Ascending aorta (tissue), 2 donors: ENCODE data around the gene GHRH. TPM values are rescaled to one million over a fixed set of nuclear protein-coding genes. Genes with fewer than 3 reads are reported as not detected.

Experiments
- DNase-seq, 2 donors: peaks; one replicate each; pipeline ENCODE4 v3.0.0-alpha.2; 2019; ENCODE audit warnings: low spot score in 2 of 2
- H3K27ac ChIP-seq, 2 donors: fragments of 200-600 bp; sonication (generic); one replicate each; pipeline ENCODE4 v1.5.1; 2016 to 2017; ENCODE audit warnings: mild to moderate bottlenecking in 1 of 2
- H3K27me3 ChIP-seq: fragments of 200-600 bp; sonication (generic); one replicate; pipeline ENCODE4 v1.5.1; 2017
- H3K36me3 ChIP-seq, 2 donors: fragments of 200-600 bp; sonication (generic); one replicate each; pipeline ENCODE4 v1.5.1; 2016
- H3K4me1 ChIP-seq, 2 donors: fragments of 200-600 bp; sonication (generic); one replicate each; pipeline ENCODE4 v1.5.1; 2016 to 2017; ENCODE audit warnings: mild to moderate bottlenecking in 1 of 2
- H3K4me3 ChIP-seq, 2 donors: fragments of 200-600 bp; sonication (generic); one replicate each; pipeline ENCODE4 v1.5.1; 2016 to 2017; ENCODE audit warnings: mild to moderate bottlenecking in 1 of 2
- H3K9me3 ChIP-seq, 2 donors: fragments of 200-600 bp; sonication (generic); one replicate each; pipeline ENCODE4 v1.5.1; 2016
- CTCF ChIP-seq, 3 experiments: fragments of 200-600 bp in 2 of 3; fragments of 450-650 bp in 1 of 3; sonication (generic) in 2 of 3; IDR thresholded peaks; one replicate each; pipeline ENCODE4 v1.5.1; 2016 to 2019; ENCODE audit warnings: antibody characterized with exemption in 3 of 3, mild to moderate bottlenecking in 1 of 3, moderate library complexity in 1 of 3
- intact Hi-C: fragments of 100-400 bp; cut with DNase I; formaldehyde crosslinking; loops from one replicate; pipeline ENCODE4 v1.15.1; 2023
- total RNA-seq: library from RNA; depleted of rRNA; stranded (reverse); fragments of >200 nt; gene quantifications from one replicate; pipeline ENCODE4 v1.1.0, GENCODE V29; 2016

The GHRH gene
- total RNA-seq, 1 donor from 2014 or later: not detected

- intact Hi-C loops: no loop called here
- peak overlapping the region; percentile 19 to 55 for H3K27ac ChIP-seq
Measured at GRCh38 chr20:37222086-37222485, 39.5 kb downstream of the GHRH start.

GRCh38 chr20:37220731-37221130 is 40.9 kb downstream of the GHRH start:
- Histone ChIP-seq H3K27ac (peak overlapping the region; percentile 17 to 55), H3K4me1 (peaks cover 5 to 12% of the 10 kb centered on the region in 2 donors), H3K4me3 (no peak overlapping the region), H3K9me3 (no peaks in the 10 kb centered on the region), H3K27me3 (no peaks in the 10 kb centered on the region), H3K36me3 (peaks cover 38 to 55% of the 10 kb centered on the region in 2 donors)
- intact Hi-C loops: no loop called here
- no peak for TF ChIP-seq CTCF (IDR thresholded peaks at IDR 0.05)
- no peak for DNase-seq

More at GRCh38 chr20:37222086-37222485, 39.5 kb downstream of the GHRH start:
- H3K36me3 ChIP-seq: peaks cover 34 to 53% of the 10 kb centered on the region in 2 donors
- TF ChIP-seq CTCF (IDR thresholded peaks at IDR 0.05): no peak
- DNase-seq: no peak
- no peaks in the 10 kb centered on the region for H3K27me3 ChIP-seq
- no peak overlapping the region for H3K4me3 ChIP-seq
- H3K9me3 ChIP-seq: no peaks in the 10 kb centered on the region
- peaks cover 6 to 18% of the 10 kb centered on the region in 2 donors for H3K4me1 ChIP-seq

- Histone ChIP-seq H3K36me3 (peaks cover 31 to 47% of the 10 kb centered on the region in 2 donors), H3K4me3 (no peak overlapping the region), H3K4me1 (peaks cover 5 to 12% of the 10 kb centered on the region in 2 donors), H3K27ac (peak overlapping the region; percentile 17 to 55), H3K9me3 (no peaks in the 10 kb centered on the region), H3K27me3 (no peaks in the 10 kb centered on the region)
- no peak for TF ChIP-seq CTCF (IDR thresholded peaks at IDR 0.05)
- DNase-seq: no peak
- intact Hi-C loops: no loop called here
Measured at GRCh38 chr20:37219751-37220668, 41.6 kb downstream of the GHRH start.

GRCh38 chr20:37218976-37219375 is 42.6 kb downstream of the GHRH start:
- Histone ChIP-seq H3K4me3 (no peak overlapping the region), H3K9me3 (no peaks in the 10 kb centered on the region), H3K27ac (no peak overlapping the region), H3K4me1 (peaks cover 5 to 8% of the 10 kb centered on the region in 2 donors), H3K27me3 (no peaks in the 10 kb centered on the region), H3K36me3 (peaks cover 23 to 45% of the 10 kb centered on the region in 2 donors)
- TF ChIP-seq CTCF (IDR thresholded peaks at IDR 0.05): no peak
- intact Hi-C loops: no loop called here
- no peak for DNase-seq

- peaks cover 23 to 47% of the 10 kb centered on the region in 2 donors for H3K36me3 ChIP-seq
- no peak overlapping the region for H3K27ac ChIP-seq
- TF ChIP-seq CTCF (IDR thresholded peaks at IDR 0.05): no peak
- peaks cover 5 to 8% of the 10 kb centered on the region in 2 donors for H3K4me1 ChIP-seq
- intact Hi-C loops: no loop called here
- no peak overlapping the region for H3K4me3 ChIP-seq
- no peaks in the 10 kb centered on the region for H3K9me3 ChIP-seq
- no peak for DNase-seq
- no peaks in the 10 kb centered on the region for H3K27me3 ChIP-seq
Measured at GRCh38 chr20:37218441-37218840, 43.2 kb downstream of the GHRH start.
